HFFc6 (cell line): ENCODE results near the gene OR4E2. TPM values are rescaled to one million over a fixed set of nuclear protein-coding genes. Genes with fewer than 3 reads are reported as not detected.
"Not testable (repeated sequence)": the region's sequence is repeated elsewhere in the genome, so short reads cannot be mapped to it uniquely, and the experiment has no call there.

ENCODE experiments used
- DNase-seq: peaks from one replicate; pipeline ENCODE4 v3.0.0-alpha.2; 2018
- H3K27ac Mint-ChIP-seq: 2 replicates; pipeline ENCODE4 v1.8.0; 2020; ENCODE audit warnings: mild to moderate bottlenecking, mixed read lengths
- H3K27me3 Mint-ChIP-seq: 2 replicates; pipeline ENCODE4 v1.8.0; 2021; ENCODE audit warnings: mild to moderate bottlenecking, moderate library complexity, mixed read lengths; ENCODE audit not compliant: insufficient read depth
- H3K36me3 Mint-ChIP-seq: 2 replicates; pipeline ENCODE4 v1.8.0; 2021; ENCODE audit warnings: low read depth, mixed read lengths
- H3K4me1 Mint-ChIP-seq: 2 replicates; pipeline ENCODE4 v1.8.0; 2020; ENCODE audit warnings: low read depth, mixed read lengths
- H3K4me3 Mint-ChIP-seq: 2 replicates; pipeline ENCODE4 v1.8.0; 2020; ENCODE audit warnings: mild to moderate bottlenecking, moderate library complexity, mixed read lengths
- H3K9me3 Mint-ChIP-seq: 2 replicates; pipeline ENCODE4 v1.8.0; 2020; ENCODE audit warnings: mild to moderate bottlenecking, mixed read lengths
- long read RNA-seq: library from polyadenylated mRNA; unstranded; transcript quantifications from one replicate; pipeline ENCODE4 v2.0.0, GENCODE V29; 2019
- total RNA-seq, 6 experiments: library from RNA; stranded (reverse); fragmentation: NEBNext Ultra II Directional; extraction: Animal tissue kit (Norgen Biotek cat#: 25700); gene quantifications; 2 replicates in 1 of 6; 3 replicates in 5 of 6; pipeline ENCODE4 v1.2.3, GENCODE V29; 2021
- TF ChIP-seq, protein P1 (sequence below): fragments of 200-600 bp; sonication (generic); IDR thresholded peaks from 2 replicates; pipeline ENCODE4 v1.5.0; 2021; ENCODE audit warnings: antibody characterized with exemption, mild to moderate bottlenecking

The OR4E2 gene, protein sequence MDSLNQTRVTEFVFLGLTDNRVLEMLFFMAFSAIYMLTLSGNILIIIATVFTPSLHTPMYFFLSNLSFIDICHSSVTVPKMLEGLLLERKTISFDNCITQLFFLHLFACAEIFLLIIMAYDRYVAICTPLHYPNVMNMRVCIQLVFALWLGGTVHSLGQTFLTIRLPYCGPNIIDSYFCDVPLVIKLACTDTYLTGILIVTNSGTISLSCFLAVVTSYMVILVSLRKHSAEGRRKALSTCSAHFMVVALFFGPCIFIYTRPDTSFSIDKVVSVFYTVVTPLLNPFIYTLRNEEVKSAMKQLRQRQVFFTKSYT
- not detected for total RNA-seq
- long read RNA-seq, result 0 reads

- H3K36me3 Mint-ChIP-seq, result no peaks in the 10 kb centered on the region
- H3K27me3 Mint-ChIP-seq, result peaks cover 2% of the 10 kb centered on the region; the same call in 1 of the 2 replicates
- no peak for DNase-seq
- H3K9me3 Mint-ChIP-seq, result peaks cover 16% of the 10 kb centered on the region
- no peak within 1 kb of the TSS for H3K27ac Mint-ChIP-seq
- no peak within 1 kb of the TSS for H3K4me3 Mint-ChIP-seq
- TF ChIP-seq, protein P1, sequence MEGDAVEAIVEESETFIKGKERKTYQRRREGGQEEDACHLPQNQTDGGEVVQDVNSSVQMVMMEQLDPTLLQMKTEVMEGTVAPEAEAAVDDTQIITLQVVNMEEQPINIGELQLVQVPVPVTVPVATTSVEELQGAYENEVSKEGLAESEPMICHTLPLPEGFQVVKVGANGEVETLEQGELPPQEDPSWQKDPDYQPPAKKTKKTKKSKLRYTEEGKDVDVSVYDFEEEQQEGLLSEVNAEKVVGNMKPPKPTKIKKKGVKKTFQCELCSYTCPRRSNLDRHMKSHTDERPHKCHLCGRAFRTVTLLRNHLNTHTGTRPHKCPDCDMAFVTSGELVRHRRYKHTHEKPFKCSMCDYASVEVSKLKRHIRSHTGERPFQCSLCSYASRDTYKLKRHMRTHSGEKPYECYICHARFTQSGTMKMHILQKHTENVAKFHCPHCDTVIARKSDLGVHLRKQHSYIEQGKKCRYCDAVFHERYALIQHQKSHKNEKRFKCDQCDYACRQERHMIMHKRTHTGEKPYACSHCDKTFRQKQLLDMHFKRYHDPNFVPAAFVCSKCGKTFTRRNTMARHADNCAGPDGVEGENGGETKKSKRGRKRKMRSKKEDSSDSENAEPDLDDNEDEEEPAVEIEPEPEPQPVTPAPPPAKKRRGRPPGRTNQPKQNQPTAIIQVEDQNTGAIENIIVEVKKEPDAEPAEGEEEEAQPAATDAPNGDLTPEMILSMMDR, result no peak
- no peaks in the 10 kb centered on the region for H3K4me1 Mint-ChIP-seq
Measured at GRCh38 chr14:21653331-21653885, at the start of gene OR4E2. TSS of gene OR4E2 (plus strand) at chr14:21653835. CDS start at chr14:21665083, 11,248 bp downstream.

DNA sequence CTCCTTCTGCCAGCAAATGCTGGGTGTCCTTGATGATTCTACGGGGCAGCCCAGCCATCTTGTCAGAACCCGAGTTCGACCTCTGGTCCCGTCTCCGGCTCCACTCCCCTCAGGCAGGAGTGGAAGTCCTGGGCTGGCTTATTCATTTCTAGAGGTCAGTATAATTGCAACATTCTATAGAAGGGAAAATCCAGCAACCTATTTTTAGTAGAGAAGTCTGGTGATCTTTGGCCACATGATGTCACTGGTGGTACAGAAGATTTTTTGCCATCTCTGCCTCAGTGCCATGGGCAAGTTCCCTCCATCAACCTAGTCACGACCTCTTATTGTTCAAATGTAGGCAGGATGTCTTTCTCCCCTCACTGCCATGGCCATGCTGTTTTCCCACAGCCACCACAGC, 41.3 kb upstream of the OR4E2 start:
- TF ChIP-seq, protein P1, result no peak

GRCh38 chr14:21614240-21614639, 39.4 kb upstream of the OR4E2 start:
- H3K36me3 Mint-ChIP-seq, result no peaks in the 10 kb centered on the region
- H3K4me3 Mint-ChIP-seq, result no peak overlapping the region
- H3K27me3 Mint-ChIP-seq, result peaks cover 3% of the 10 kb centered on the region
- DNase-seq, result no peak
- TF ChIP-seq, protein P1, result no peak
- peaks cover 27% of the 10 kb centered on the region for H3K9me3 Mint-ChIP-seq
- no peak overlapping the region for H3K27ac Mint-ChIP-seq
- no peaks in the 10 kb centered on the region for H3K4me1 Mint-ChIP-seq

More for the DNA sequence above, 41.3 kb upstream of the OR4E2 start:
- DNase-seq, result no peak
- Mint-ChIP-seq H3K9me3 (peaks cover 16% of the 10 kb centered on the region), H3K27me3 (peaks cover 3% of the 10 kb centered on the region), H3K4me1 (no peaks in the 10 kb centered on the region), H3K4me3 (no peak overlapping the region), H3K36me3 (no peaks in the 10 kb centered on the region), H3K27ac (no peak overlapping the region)

DNA sequence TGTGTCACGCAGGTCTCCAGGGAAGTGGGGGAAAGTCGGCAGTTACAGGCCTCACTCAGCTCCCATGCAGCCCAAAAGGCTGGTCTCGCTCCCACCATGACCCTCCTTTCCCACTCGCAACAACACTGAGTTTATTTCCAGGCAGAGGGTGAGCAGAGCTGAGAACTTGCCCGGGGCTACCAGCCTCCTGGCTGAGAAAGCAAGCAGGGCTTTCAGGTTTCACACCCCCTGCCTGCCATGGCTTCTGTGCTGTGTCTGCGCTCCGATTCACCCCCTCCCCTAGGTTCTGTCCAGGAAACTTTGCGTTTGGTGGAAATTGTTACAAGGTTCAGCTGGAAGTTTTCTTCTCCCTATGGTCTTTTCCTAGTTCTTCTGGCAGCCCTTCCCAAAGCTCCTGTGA, 36.0 kb upstream of the OR4E2 start:
- Mint-ChIP-seq H3K9me3 (peaks cover 21% of the 10 kb centered on the region; the same call in 1 of the 2 replicates), H3K4me3 (no peak overlapping the region), H3K27me3 (peaks cover 4% of the 10 kb centered on the region), H3K4me1 (no peaks in the 10 kb centered on the region), H3K27ac (no peak overlapping the region), H3K36me3 (no peaks in the 10 kb centered on the region)
- TF ChIP-seq, protein P1, result no peak
- DNase-seq, result no peak

DNA sequence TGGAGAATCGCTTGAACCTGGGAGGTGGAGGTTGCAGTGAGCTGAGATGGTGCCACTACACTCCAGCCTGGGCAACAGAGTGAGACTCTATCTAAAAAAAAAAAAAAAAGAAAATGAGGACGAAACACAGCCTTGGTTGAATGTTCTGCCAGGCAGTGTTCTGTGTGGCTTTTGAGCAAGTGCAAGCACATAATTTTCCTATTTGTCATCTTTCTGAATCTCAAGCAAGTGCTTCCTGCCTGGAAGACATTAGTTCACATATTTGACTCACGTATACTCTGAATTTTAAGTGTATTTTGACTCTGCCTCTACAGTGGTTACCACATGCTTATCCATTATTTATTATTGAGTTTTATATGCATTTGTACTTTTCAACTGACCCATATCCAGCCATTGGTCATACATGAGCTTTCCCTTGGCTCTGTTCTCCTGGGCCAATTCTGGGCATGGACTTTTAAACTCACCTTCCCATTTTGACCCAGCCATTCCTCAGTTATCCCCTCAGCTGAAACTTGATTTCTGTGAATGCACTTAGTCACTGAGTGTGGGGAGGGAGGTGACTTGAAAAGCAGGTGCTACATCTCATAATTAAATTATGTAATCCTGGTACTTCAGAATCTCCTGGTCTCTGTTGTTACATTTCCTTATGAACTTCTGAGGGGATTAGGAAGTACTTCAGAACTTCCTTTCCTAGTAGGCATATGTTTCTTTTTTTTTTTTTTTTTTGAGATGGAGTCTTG, 27.0 kb upstream of the OR4E2 start:
- Mint-ChIP-seq H3K4me1 (no peaks in the 10 kb centered on the region), H3K27me3 (no peaks in the 10 kb centered on the region), H3K36me3 (no peaks in the 10 kb centered on the region), H3K9me3 (peaks cover 10% of the 10 kb centered on the region), H3K4me3 (no peak overlapping the region), H3K27ac (no peak overlapping the region)
- no peak for DNase-seq
- TF ChIP-seq, protein P1, result no peak

DNA sequence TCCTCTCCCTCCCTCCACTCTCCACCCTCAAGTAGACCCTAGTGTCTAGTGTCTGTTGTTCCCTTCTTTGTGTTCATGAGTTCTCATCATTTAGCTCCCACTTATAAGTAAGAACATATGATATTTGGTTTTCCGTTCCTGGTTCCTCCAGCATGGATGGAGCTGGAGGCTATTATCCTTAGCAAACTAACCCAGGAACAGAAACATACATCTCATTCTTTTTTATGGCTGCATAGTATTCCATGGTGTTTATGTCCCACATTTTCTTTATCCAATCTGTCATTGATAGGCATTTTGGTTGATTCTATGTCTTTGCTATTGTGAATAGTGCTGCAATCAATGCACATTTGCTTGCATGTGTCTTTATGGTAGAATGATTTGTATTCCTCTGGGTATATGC, 23.1 kb upstream of the OR4E2 start:
- not testable (repeated sequence) for H3K27ac Mint-ChIP-seq, H3K4me1 Mint-ChIP-seq, DNase-seq, H3K27me3 Mint-ChIP-seq, H3K36me3 Mint-ChIP-seq, H3K4me3 Mint-ChIP-seq
- H3K9me3 Mint-ChIP-seq, result peaks cover 10% of the 10 kb centered on the region
